Cerebellar nuclear complex (tissue), 1 donor: Measurements from ENCODE around the gene TTC32.
"Not testable (repeated sequence)": the region's sequence is repeated elsewhere in the genome, so short reads cannot be mapped to it uniquely, and the experiment has no call there.

Experiments
- DNase-seq, 2 experiments: peaks; one replicate each; lab custom pipeline; 2025; lab: John Stamatoyannopoulos, UW

Gene TTC32

GRCh38 chr2:19899985-19900930, 1.5 kb downstream of the TTC32 start:
- DNase-seq = no peak

- no peak for DNase-seq
Observed at GRCh38 chr2:19898592-19899329, 3.0 kb downstream of the TTC32 start.

DNA sequence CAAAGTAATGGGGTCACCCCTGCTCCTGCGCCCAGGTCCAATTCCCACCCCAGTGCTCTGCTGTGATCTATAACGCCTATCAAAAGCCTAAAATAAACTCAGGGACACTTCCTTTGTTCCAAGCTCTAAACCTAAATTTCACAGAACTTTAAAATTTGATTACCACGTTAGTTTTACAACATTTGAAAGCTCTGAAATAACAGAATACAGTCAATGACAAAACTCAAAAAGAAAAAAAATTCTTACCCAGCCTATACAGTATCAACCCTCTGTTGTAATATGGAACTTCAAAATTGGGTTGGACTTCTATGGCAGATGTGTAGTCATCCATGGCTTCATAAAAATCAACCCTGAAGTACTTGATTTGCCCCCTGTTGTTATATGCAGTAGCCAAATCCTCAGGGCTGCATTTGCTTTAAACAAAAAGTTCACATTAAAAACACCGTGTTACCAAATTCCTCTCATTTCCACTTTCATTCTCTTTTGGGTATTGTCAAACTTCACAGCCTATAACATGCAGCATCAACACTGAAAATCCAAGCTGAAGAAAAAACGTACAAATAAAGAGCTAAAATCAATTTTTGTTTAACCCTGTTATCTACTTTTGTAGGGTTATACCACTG, 4.0 kb downstream of the TTC32 start:
- DNase-seq = no peak

DNA sequence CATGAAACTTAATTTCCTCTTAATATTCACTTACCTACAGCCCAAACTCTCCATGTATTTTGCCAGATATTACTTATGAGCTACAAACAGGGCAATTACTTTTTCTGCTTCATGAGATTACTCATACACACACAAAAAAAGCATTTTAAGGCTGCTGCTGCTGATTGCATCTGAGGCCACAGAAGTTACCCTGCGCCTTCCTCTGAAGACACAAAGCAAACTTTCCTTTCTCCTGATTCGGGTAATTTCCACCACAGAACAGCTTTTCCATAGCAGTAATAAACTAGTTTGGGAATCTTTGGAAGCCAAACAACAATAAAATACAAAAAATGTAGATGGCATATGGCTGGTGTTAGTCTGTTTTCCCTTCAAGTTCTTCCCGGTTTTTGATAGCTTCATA, 6.2 kb downstream of the TTC32 start:
- no peak for DNase-seq

- no peak for DNase-seq
Observed at GRCh38 chr2:19894134-19894792, 7.5 kb downstream of the TTC32 start.

DNA sequence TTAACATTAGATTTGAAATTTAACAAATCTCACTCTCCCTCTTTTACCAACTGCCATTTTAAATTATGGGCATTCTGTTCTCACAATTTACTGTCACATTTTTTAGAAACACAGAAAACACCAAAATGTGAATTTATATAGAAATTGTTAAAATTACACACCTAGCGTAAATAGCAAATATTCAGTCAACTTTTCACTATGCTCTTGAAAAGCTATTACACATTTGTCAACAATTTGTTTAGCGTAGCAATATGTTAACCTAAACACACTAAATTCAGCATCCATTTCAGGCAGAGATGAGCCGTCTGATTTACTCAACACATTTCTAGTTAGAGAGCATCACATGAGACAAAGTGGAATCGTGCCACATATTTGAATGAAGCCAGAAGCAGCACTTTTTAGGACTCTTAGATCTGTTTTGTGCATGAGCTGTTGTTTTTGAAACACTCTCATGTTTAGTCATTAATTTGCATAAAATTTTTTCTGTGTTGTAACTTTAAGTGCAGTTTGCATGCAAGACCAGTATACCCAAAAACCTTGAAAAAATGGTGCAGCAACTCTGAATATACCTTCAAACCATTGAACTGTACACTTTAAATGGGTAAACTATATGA, 8.2 kb downstream of the TTC32 start:
- no peak for DNase-seq

DNA sequence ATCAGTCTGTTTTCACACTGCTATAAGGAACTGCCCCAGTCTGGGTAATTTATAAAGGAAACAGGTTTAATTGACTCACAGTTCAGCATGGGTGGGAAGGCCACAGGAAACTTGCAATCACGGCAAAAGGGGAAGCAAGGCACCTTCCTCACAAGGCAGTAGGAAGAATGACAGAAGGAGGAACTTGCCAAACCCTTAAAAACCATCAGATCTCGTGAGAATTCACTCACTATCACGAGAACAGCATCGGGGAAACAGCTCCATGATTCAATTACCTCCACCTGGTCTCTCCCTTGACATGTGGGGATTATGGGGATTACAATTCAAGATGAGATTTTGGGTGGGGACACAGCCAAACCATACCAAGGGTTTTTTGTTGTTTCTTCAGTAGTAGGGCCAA, 9.8 kb downstream of the TTC32 start:
- not testable (repeated sequence) for DNase-seq

DNA sequence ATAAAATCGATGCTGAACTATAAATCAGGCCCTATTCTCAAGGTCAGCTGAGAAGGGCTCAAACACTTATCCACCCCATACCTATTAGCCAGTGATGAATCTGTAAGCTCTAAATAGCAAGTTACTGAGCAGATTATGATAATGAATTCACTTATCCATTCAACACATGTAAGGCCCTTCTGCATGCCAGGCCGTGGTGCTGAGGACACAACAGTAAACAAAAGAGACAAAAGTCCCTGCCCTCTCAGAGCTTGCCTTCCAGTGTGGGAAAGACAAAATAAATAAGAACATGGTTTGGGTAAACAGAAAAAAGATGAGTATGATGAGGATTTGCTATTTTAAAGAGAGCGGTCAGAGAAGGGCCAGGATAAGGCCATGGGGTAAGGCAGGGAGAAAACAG, 11.7 kb downstream of the TTC32 start:
- no peak for DNase-seq

GRCh38 chr2:19888831-19889230, 13.0 kb downstream of the TTC32 start:
- no peak for DNase-seq

- no peak for DNase-seq
Observed at GRCh38 chr2:19887510-19887909, 14.3 kb downstream of the TTC32 start.

GRCh38 chr2:19886261-19886660, 15.5 kb downstream of the TTC32 start:
- DNase-seq = no peak

DNA sequence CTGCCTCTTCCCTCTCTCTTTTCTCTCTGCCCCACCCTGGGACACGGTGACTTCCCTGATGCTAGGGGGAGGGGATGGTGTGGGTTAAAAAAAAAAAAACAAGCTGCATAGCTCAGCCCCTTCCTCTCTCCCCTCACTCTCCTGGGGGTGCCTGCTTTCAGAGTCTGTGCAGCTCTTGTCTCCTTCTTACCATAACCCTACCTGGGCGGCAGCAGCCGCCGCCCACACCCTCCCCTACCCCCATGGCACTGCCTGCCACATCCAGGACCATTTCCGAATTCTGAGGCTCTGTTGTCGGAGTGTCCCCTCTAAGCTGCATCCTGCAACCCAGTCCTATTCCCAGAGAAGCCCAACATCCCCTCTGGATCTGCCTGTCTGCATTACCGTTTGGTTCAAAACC, 16.0 kb downstream of the TTC32 start:
- DNase-seq = no peak

- DNase-seq = no peak
Observed at GRCh38 chr2:19883971-19884720, 17.6 kb downstream of the TTC32 start.

GRCh38 chr2:19883486-19883885, 18.3 kb downstream of the TTC32 start:
- no peak for DNase-seq

DNA sequence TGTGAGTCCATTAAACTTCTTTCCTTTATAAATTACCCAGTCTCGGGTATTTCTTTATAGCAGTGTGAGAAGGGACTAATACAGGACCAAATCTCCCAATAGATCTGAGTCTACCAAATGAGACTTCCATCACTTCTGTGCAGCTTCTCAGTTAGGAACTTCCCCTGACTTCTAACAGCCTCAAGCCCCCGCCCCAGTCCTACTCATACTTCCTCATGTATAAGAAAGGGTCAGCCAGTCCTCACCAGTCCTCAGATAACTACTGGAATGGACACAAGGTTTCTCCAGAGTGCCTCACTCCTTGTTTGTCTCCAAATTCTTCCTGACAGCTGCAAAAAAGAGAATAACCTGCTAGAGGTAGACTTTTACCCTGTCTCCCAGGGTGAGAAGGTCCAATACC, 19.5 kb downstream of the TTC32 start:
- no peak for DNase-seq

DNA sequence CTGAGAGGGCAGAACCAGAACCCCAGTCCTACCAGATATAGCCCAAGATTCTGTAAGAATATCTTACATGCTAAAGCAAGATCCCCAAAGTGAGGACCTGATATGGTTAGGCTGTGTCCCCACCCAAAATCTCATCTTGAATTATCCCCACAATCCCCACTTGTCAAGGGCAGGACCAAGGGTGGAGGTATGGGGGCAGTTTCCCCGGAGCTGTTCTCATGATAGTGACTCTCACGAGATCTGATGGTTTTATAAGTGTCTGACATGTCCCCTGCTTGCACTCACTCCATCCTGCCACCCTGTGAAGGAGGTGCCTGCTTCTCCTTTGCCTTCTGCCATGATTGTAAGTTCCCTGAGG, 19.9 kb downstream of the TTC32 start:
- no peak for DNase-seq

DNA sequence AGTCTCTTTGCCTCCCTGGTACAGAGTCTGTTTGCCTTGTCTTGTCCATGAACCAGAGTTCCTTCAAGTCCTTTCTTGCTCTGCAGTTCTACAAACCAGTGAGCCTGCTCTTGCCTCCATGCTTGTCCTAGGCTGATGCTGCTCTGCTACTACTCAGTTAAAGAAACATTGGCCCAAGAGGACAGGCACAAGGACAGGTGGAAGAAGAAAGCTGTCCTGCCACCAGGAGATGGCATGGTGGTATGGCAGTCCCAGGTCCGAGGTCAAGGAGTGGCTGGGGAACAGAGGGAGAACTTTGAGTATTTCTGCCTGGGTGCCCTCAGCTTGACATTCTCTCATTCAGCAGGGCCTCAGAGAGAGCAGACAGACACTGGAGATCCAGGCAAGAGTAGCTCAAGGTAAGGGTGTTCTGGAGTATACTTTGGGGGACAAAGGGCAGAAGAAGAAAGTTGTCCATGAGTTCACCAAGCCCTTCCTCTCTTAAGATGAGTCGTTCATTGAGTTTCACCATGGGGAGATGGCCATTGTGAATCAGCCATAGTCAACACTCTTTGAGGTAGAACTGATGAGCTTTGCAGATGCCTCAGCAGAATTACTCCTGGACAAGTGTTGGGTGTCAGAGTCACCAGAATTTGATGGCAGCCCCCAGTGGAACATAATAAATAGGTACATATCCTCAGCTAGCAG, 20.4 kb downstream of the TTC32 start:
- no peak for DNase-seq

- not testable (repeated sequence) for DNase-seq
Observed at GRCh38 chr2:19880191-19880590, 21.6 kb downstream of the TTC32 start.

DNA sequence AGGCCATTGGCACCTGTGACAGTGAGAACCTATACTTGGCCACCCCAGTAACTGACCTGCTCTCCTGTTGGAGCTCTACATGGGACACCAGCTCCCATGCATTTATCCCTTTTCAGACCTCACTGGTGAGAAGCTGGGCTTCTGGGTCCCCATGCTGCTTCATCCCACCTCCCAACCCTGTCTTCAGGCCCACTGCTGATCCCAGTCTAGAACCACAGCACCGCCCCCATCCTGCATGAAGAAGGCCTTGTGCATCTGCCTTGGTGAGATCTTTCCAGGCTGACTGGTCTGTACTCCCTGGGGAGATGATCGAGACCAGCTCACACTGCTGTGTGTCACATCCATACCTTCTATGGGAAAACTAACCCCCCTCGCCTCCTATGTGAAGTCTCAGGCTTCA, 22.7 kb downstream of the TTC32 start:
- DNase-seq = no peak

DNA sequence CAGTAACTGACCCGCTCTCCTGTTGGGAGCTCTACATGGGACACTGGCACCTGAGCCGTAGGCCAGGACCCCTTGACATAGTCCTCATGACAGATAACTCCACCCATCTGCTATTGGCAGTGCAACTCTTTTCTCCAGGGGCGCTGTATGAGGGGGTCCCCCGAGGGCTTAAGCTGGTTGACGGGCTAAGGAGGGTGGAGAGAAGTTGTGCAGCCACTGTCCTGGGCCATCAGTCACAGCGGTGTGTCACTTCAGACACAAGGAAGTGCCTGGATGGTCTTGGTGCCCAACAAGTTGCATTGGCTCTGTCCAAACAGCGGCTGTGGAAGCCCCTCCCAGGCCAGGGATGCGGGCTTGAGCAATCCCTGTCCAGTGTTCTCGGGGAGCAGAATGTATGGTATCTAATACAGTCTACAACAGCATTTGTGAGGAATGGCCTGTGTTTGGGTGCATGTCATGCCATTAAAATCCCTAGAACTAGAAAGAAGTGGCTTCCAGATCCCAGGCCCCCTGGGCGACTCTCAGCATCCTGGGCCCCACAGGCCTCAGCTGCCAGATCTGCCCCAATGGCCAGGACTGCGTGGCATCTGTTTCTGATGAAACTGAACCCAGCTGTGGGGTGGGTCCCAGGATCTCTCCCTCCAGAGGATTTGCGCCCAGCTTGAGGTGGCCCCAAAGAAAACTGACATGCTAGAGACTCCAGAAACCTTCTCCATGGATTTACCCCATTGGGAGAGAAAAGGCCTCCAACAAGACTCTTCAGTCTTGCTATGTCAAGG, 23.3 kb downstream of the TTC32 start:
- DNase-seq = no peak
